ENCODE data around the gene WDR90.

DNA sequence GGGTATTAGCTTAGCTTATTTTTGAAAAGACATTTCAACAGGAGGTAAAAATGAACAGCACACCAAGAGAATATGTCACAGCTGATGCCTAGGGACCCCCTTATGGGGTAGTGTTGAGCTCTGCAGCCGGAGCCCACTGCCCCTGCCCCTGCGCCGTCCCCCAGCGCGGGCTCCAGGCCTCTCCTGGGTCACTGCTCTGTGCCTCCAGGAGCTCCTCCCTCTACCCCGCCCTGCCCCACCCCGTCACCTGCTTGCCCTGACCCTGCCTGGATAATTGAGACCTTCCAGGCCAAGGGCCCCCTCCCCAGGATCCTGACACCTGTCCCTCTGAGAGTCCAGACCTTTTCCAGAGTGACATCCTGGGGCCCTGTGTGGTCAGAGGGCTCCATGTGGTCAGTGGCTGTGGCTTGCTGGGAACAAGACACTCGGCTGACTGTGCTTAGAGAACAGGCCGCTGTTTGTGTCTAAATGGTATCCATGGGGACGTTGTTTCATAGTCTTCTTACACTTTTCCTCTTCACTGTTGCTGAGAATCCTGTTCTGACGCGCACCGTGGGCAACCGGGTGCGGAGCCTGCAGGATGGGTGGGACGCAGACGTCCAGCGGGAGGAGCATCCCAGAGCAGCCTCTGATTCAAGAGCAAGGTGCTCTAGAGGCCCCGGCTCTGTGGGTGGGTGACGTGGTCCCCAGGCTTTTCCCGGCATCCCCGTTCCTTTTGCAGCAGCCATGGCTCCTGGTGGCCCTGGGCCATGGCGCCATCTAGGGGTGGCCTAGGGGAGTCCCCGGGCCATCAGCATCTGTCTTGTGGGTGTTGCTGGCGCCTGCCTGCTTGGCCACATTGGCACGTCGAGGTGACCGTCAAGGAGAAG is 38.4 kb upstream of the WDR90 start:
- TF ChIP-seq EZH2 (IDR thresholded peaks at IDR 0.05; ENCODE audit: insufficient read depth, poor library complexity, severe bottlenecking) (no peak), EZH2phosphoT487 (IDR thresholded peaks at IDR 0.05; ENCODE audit: insufficient read depth, low read depth) (no peak)

All from GM23248 (cell line).